ENCODE results near the gene CACNA2D3.

CACNA2D3 gene

DNA sequence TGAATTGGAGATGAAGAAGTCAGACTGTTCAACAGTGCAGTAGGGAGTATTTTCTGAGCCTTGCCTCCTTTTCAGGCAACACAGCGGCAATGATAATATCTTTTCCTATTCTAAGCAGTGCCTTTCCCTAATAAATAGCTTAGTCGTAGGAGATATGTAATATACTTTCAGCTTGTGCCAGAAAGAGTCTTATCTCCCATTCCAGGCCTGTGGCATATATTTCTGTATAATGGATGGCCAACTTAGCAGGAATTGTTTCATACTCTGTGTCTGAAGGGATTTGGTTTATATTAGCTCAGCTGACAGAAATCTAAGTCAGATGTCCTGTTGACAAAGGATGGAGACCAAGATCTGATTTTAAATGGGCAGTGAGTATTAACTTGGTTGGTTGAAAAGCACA is 397.1 kb downstream of the CACNA2D3 start:
- DNase-seq (ENCODE audit: low spot score), result no peak
- no peak for TF ChIP-seq CTCF (IDR thresholded peaks at IDR 0.05; ENCODE audit: extremely low read depth, missing control alignments)

GRCh38 chr3:54520060-54520459 is 397.7 kb downstream of the CACNA2D3 start:
- no peak for TF ChIP-seq CTCF (IDR thresholded peaks at IDR 0.05; ENCODE audit: extremely low read depth, missing control alignments)
- no peak for DNase-seq (ENCODE audit: low spot score)

- DNase-seq (ENCODE audit: low spot score), result no peak
- no peak for TF ChIP-seq CTCF (IDR thresholded peaks at IDR 0.05; ENCODE audit: extremely low read depth, missing control alignments)
These were observed 405.2 kb downstream of the CACNA2D3 start for GRCh38 chr3:54527521-54527920.

- no peak for DNase-seq (ENCODE audit: low spot score)
- no peak for TF ChIP-seq CTCF (IDR thresholded peaks at IDR 0.05; ENCODE audit: extremely low read depth, missing control alignments)
These were observed 405.6 kb downstream of the CACNA2D3 start for GRCh38 chr3:54527953-54528352.

- no peak for TF ChIP-seq CTCF (IDR thresholded peaks at IDR 0.05; ENCODE audit: extremely low read depth, missing control alignments)
- no peak for DNase-seq (ENCODE audit: low spot score)
These were observed 406.3 kb downstream of the CACNA2D3 start for GRCh38 chr3:54528668-54529067.

GRCh38 chr3:54530091-54530490 is 407.7 kb downstream of the CACNA2D3 start:
- no peak for TF ChIP-seq CTCF (IDR thresholded peaks at IDR 0.05; ENCODE audit: extremely low read depth, missing control alignments)
- DNase-seq (ENCODE audit: low spot score), result no peak

DNA sequence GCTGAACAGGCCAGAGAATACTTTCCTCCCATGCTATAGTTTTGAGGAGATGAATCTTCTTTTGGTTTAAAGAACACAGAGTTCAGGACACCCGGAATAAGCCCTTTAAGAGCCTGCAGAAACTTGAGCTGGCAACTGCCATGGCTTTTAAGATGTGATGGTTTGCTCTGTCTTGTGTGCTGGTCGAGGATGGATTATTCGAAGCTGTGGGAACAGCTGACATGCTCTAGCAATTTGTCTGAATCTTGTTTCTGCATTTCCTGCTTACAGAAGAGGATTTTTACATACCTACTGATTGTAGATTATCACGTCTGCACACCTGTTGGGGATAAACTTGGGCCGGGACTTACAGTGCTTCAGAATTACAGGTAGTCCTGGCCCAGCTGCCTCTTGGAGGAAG is 408.6 kb downstream of the CACNA2D3 start:
- TF ChIP-seq CTCF (IDR thresholded peaks at IDR 0.05; ENCODE audit: extremely low read depth, missing control alignments), result no peak
- DNase-seq (ENCODE audit: low spot score), result no peak
